HL-60 (cell line): ENCODE results near the gene CAMTA1.

ENCODE experiments used
- DNase-seq, 2 experiments: peaks; one replicate each; pipeline ENCODE4 v3.0.0-alpha.2; 2010 to 2020; ENCODE audit warnings: low read depth in 1 of 2, low spot score in 1 of 2
- H3K27ac ChIP-seq: fragments of 250-450 bp; sonication (Bioruptor Pico); replicated peaks from 2 replicates; pipeline ENCODE4 v1.5.1; 2020; ENCODE audit warnings: mild to moderate bottlenecking, moderate library complexity
- H3K27me3 ChIP-seq: fragments of 250-450 bp; sonication (Bioruptor Pico); 2 replicates; pipeline ENCODE4 v1.5.1; 2021; ENCODE audit warnings: mild to moderate bottlenecking, moderate library complexity; ENCODE audit not compliant: insufficient read depth, poor library complexity, severe bottlenecking
- H3K4me3 ChIP-seq: replicated peaks from 2 replicates; pipeline ENCODE4 v1.5.1; 2011; ENCODE audit warnings: mild to moderate bottlenecking, control low read depth, low read length; ENCODE audit not compliant: insufficient read depth
- CTCF ChIP-seq: IDR thresholded peaks from one replicate; pipeline ENCODE4 v1.5.1; 2011; ENCODE audit warnings: low read length, control low read depth, inconsistent platforms; ENCODE audit not compliant: insufficient read depth
- GABPA ChIP-seq: IDR thresholded peaks from 2 replicates; pipeline ENCODE4 v1.6.1; 2012; ENCODE audit warnings: low read depth
- POLR2AphosphoS5 ChIP-seq: IDR thresholded peaks from 2 replicates; pipeline ENCODE4 v1.6.1; 2012; ENCODE audit warnings: low read depth
- REST ChIP-seq: IDR thresholded peaks from 2 replicates; pipeline ENCODE4 v1.6.1; 2012; ENCODE audit warnings: low read depth; ENCODE audit not compliant: insufficient replicate concordance
- SPI1 ChIP-seq: IDR thresholded peaks from 2 replicates; pipeline ENCODE4 v1.6.1; 2012; ENCODE audit warnings: low read depth, mild to moderate bottlenecking, borderline replicate concordance

The CAMTA1 gene

GRCh38 chr1:7534061-7534825 is 749.0 kb downstream of the CAMTA1 start:
- no peak overlapping the region for H3K27ac ChIP-seq
- no peak overlapping the region for H3K4me3 ChIP-seq
- H3K27me3 ChIP-seq = peaks cover 6% of the 10 kb centered on the region
- DNase-seq = no peak
- TF ChIP-seq SPI1 = no peak
- no peak for TF ChIP-seq CTCF
- TF ChIP-seq POLR2AphosphoS5 = no peak
- no peak for TF ChIP-seq REST
- no peak for TF ChIP-seq GABPA

- no peak overlapping the region for H3K27ac ChIP-seq
- no peak for DNase-seq
- TF ChIP-seq GABPA (no peak), REST (no peak), POLR2AphosphoS5 (no peak), SPI1 (no peak), CTCF (no peak)
- H3K4me3 ChIP-seq = no peak overlapping the region
- peaks cover 6% of the 10 kb centered on the region for H3K27me3 ChIP-seq
These were observed 749.8 kb downstream of the CAMTA1 start for GRCh38 chr1:7535016-7535415.

- no peak for DNase-seq
- no peak overlapping the region for H3K27ac ChIP-seq
- H3K27me3 ChIP-seq = peaks cover 6% of the 10 kb centered on the region
- no peak overlapping the region for H3K4me3 ChIP-seq
- TF ChIP-seq GABPA (no peak), SPI1 (no peak), POLR2AphosphoS5 (no peak), REST (no peak), CTCF (no peak)
These were observed 751.0 kb downstream of the CAMTA1 start for GRCh38 chr1:7535934-7536878.
